HG03175 (cell line): ENCODE results near the gene TNFRSF6B.
"Not testable (repeated sequence)": the region's sequence is repeated elsewhere in the genome, so short reads cannot be mapped to it uniquely, and the experiment has no call there.

Experiments used
- ATAC-seq: cut with Tn5 transposase; IDR thresholded peaks from one replicate; pipeline ENCODE4 v1.9.1; 2021; ENCODE audit warnings: mild to moderate bottlenecking, moderate library complexity; ENCODE audit not compliant: unreplicated experiment

Gene TNFRSF6B

GRCh38 chr20:63706027-63706695 lies 9.7 kb downstream of the TNFRSF6B start:
- no peak for ATAC-seq

DNA sequence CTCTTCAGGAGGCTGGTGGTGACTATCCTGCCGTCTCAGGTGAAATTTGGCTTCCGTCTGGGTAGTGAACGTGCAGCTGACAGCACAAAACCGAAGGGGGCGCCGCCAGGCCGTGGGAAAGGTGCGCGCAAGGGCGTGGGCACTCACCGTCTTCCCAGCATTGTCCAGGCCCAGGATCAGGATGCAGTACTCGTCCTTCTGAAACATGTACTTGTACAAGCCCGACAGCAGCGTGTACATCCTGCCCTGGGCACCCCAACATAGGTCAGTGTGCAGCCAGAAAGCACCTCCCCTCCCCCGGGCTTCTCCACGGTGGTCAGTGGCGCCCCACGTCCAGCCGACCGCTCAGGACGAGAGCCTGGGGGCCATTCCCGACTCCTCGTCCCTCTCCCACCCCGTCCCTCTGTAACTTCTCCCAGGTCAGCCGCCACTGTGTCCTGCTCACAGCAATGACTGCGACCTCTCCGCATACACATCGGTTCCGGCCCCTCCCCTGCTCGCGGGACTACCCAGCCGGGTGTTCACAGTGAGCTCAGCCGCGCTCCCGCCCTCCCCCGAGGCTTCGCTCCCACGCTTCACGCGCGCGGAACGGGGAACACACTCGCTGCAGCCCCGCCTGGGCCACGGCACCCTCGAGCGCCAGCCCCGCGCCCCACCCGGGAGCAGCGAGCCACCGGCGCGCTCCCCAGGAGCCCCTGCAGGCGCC lies 10.6 kb downstream of the TNFRSF6B start:
- peak; percentile 32 for ATAC-seq

- peak; percentile 70 for ATAC-seq
These were observed 11.3 kb downstream of the TNFRSF6B start, which contains the start of the genes ARFRP1 and ZGPAT for GRCh38 chr20:63707558-63708300. Gene ARFRP1, minus strand, starts transcription at chr20:63707976. Its CDS starts 885 bp downstream, at chr20:63707091. Gene ZGPAT, plus strand, starts transcription at chr20:63708039. Its CDS starts 542 bp downstream, at chr20:63708581.

- peak; percentile 8 for ATAC-seq
These were observed 12.1 kb downstream of the TNFRSF6B start for GRCh38 chr20:63708301-63709148.

- no peak for ATAC-seq
These were observed 12.7 kb downstream of the TNFRSF6B start for GRCh38 chr20:63709149-63709527.

DNA sequence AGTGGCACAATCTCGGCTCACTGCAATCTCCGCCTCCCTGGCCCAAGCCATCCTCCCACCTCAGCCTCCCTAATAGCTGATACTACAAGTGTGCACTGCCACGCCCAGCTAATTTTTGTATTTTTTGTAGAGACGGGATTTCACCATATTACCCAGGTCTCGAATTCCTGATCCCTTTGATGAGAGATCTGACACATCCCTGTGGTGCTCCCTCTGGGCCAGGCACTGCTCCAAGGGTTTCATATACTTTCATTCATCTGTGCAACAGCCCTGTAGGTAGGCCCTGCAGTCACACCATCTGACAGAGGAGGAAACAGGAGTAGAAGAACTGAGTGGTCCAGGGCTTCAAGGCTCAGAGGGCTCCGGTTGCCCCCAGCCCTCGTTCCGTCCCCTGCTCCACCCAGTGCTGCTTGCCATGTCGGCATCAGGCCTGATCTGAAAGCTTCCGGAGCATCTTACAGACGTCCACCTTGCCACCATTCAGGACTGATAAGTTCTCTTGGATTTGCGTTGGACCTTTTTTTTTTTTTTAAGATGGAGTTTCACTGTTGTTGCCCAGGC lies 14.7 kb downstream of the TNFRSF6B start:
- ATAC-seq, result no peak

DNA sequence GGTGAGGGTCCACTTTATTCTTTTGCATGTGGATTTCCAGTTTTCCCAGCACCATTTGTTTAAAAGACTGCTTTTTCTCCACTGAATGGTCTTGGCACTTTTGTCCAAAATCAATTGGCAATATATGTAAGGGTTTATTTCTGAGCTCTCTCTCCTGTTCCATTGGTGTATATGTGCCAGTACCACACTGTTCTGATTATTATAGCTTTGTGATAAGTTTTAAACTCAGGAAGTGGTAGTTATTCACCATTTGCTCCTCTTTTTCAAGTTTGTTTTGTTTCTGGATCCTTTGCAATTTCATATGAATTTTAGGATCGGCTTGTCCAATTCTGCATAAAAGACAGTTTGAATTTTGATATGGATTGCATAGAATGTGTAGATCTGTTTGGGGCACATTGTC lies 15.7 kb downstream of the TNFRSF6B start:
- no peak for ATAC-seq

- no peak for ATAC-seq
These were observed 18.4 kb downstream of the TNFRSF6B start for GRCh38 chr20:63714858-63715257.

DNA sequence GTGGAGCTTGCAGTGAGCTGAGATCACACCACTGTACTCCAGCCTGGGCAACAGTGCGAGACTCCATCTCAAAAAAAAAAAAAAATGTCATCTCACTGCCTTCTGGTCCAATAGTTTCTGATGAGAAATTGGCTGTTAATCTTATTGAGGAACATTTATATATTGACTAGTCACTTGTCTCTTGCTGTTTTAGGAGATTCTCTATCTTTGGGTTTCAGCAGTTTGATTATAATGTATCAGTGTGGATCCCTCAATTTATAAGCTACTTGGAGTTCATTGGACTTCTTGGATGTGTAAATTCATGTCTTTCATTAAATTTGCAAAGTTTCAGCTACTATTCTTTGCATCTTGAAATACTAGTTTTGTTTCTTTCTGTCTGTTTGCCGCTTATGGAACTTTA lies 22.5 kb downstream of the TNFRSF6B start:
- ATAC-seq, result no peak

DNA sequence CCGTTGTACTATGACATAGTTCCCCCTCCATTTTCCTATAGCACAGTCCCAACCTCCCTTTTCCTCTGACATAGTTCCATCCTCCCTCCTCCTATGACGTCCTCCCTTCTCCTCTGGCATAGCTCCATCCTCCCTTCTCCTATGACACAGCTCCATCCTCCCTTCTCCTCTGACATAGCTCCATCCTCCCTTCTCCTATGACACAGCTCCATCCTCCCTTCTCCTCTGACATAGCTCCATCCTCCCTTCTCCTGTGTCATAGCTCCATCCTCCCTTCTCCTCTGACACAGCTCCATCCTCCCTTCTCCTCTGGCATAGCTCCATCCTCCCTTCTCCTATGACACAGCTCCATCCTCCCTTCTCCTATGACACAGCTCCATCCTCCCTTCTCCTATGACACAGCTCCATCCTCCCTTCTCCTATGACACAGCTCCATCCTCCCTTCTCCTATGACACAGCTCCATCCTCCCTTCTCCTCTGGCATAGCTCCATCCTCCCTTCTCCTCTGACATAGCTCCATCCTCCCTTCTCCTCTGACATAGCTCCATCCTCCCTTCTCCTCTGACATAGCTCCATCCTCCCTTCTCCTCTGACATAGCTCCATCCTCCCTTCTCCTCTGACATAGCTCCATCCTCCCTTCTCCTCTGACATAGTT lies 26.6 kb downstream of the TNFRSF6B start:
- not testable (repeated sequence) for ATAC-seq

DNA sequence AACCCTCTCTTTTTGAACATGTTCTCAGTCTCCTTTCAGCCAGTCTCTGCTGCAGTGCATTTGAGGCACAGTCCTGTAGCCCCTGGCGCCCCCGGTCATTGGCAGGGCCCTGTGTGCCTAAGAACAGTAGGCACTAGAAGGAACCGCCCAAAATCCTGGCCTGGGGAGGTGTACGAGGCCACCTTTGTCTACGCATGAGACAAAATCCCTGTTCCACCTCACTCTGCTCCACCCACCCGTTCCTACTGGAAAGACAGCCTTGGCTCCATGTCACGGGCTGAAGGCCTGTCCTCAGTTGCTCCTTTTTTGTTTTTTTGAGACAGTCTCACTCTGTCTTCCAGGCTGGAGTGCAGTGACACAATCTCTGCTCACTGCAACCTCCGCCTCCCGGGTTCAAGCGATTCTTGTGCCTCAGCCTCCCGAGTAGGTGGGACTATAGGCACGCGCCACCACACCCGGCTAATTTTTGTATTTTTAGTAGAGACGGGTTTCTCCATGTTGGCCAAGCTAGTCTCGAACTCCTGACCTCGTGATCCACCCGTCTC lies 33.8 kb downstream of the TNFRSF6B start:
- not testable (repeated sequence) for ATAC-seq

DNA sequence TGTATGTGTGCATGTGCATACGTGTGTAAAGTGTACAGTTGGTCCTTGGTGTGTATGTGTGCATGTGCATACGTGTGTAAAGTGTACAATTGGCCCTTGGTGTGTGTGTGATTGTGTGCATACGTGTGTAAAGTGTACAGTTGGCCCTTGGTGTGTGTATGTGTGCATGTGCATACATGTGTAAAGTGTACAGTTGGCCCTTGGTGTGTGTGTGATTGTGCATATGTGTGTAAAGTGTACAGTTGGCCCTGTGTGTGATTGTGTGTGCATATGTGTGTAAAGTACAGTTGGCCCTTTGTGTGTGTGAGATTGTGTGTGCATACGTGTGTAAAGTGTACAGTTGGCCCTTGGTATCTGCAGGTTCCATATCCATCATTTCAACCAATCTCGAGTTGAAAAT lies 35.0 kb downstream of the TNFRSF6B start:
- no peak for ATAC-seq

DNA sequence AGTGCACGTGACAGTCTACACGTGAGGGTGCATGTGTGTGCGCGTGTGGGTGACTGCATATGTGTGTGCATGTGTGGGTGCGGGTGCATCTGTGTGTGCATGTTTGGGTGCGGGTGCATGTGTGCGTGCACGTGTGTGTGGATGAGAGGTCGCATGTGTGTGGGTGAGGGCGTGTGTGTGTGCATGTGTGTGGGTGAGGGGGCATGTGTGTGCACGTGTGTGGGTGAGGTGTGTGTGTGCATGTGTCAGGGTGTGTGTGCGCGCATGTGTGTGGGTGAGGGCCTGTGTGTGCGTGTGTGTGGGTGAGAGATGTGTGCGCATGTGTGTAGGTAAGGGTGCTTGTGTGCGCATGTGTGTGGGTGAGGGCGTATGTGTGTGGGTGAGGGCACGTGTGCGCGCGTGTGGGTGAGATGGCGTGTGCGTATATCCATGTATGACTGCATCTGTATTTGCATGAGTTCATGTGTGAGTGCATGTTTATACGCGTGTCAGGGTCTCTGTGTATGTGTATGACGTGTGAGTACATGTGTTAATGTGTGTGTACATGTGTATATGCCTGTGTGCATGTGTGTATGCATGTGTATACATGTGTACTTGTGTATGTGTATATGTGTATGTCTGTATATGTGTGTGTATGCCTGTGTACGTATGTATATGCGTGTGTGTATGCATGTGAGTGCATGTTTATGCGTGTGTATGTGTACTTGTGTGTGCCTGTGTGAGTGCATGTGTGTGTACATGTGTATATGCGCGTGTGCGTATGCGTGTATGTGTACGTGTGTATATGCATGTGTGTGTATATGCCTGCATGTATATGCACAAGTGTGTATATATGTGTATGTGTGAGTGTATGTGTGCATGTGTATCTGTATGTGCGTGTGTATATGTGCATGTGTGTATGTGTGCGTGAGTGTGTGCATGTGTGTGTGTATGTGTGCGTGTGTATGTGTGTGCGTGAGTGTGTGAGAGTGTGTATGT lies 36.0 kb downstream of the TNFRSF6B start:
- no peak for ATAC-seq

DNA sequence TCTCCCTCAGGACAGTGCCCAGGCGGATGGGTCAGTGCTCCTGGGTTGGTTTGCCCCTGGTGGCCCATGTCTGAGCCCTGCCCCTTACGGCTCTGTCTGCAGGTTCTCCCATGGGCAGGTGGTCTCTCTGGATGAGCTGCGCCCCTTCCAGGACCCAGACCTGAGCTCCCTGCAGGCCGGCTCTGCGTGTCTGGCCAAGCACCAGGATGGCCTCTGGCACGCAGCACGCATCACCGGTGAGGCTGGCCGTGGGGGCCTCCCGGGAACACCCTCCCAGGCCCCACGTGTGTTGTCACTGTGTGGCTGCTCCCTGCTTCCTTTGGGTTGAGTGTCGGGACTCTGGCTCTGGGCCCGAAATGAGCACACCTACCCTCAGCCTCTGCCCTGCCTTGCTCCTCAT lies 36.7 kb downstream of the TNFRSF6B start:
- no peak for ATAC-seq

DNA sequence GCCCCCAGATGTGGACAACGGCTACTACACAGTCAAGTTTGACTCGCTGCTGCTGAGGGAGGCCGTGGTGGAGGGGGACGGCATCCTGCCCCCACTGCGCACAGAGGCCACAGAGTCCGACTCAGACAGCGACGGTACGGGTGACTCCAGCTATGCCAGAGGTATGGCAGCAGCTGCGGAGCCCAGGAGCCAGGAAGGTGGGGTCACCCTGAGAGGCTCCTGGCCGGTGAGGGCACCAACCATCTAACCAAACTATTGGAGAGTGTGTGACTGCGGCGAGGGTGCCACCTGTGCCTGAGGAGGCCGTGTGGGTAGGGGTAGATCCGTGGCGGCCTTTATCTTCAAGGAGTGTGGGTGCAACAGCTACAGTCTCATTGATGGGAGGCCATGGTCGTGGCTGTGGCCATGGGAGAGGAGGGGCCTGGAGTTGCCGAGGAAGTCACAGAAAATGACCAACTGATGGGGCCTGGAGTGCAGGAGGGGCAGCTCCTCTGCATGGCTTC lies 37.2 kb downstream of the TNFRSF6B start:
- ATAC-seq, result no peak

DNA sequence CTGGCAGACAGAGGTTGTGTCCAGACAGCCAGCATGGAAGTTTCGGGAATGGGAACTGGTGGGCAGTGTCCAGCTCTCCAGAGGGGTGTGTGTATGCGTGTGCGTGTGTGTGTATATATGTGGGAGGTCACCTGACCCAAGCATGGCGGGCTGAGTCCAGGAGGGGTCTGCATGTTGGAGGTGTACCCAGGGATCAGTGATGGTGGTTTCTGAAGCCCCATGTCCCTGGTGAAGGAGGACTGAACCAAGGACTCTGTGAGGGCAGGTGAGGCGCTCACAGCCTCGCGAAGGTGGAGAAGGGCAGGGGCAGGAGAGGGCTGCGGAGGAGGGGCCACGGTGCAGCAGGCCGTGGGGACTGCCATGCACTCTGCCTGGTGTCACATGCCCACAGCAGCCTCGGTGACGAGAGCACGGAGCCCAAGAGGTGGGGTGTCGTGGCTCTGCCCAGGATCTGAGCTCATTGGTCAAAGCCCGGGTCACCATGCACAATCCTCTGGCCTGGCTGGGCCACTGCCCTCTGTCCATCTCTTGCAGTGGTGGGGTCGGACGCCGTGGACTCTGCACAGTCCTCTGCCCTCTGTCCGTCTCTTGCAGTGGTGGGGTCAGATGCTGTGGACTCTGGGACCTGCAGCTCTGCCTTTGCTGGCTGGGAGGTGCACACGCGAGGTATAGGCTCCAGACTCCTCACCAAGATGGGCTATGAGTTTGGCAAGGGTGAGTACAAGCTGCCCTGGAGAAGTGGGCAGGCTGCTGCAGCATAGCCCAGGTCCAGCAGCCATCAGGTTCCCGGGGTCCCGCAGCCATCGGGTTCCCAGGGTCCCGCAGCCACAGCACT lies 37.9 kb downstream of the TNFRSF6B start:
- no peak for ATAC-seq
